Ascending aorta (tissue), 2 donors: ENCODE results near the gene PPARGC1A. TPM values are rescaled to one million over a fixed set of nuclear protein-coding genes. Genes with fewer than 3 reads are reported as not detected.

Experiments used
- DNase-seq, 2 donors: peaks; one replicate each; pipeline ENCODE4 v3.0.0-alpha.2; 2019; ENCODE audit warnings: low spot score in 2 of 2
- H3K27ac ChIP-seq, 2 donors: fragments of 200-600 bp; sonication (generic); one replicate each; pipeline ENCODE4 v1.5.1; 2016 to 2017; ENCODE audit warnings: mild to moderate bottlenecking in 1 of 2
- H3K27me3 ChIP-seq: fragments of 200-600 bp; sonication (generic); one replicate; pipeline ENCODE4 v1.5.1; 2017
- H3K36me3 ChIP-seq, 2 donors: fragments of 200-600 bp; sonication (generic); one replicate each; pipeline ENCODE4 v1.5.1; 2016
- H3K4me1 ChIP-seq, 2 donors: fragments of 200-600 bp; sonication (generic); one replicate each; pipeline ENCODE4 v1.5.1; 2016 to 2017; ENCODE audit warnings: mild to moderate bottlenecking in 1 of 2
- H3K4me3 ChIP-seq, 2 donors: fragments of 200-600 bp; sonication (generic); one replicate each; pipeline ENCODE4 v1.5.1; 2016 to 2017; ENCODE audit warnings: mild to moderate bottlenecking in 1 of 2
- H3K9me3 ChIP-seq, 2 donors: fragments of 200-600 bp; sonication (generic); one replicate each; pipeline ENCODE4 v1.5.1; 2016
- intact Hi-C: fragments of 100-400 bp; cut with DNase I; formaldehyde crosslinking; loops from one replicate; pipeline ENCODE4 v1.15.1; 2023
- total RNA-seq: library from RNA; depleted of rRNA; stranded (reverse); fragments of >200 nt; gene quantifications from one replicate; pipeline ENCODE4 v1.1.0, GENCODE V29; 2016
- TF ChIP-seq, protein P1 (sequence below), 3 experiments: fragments of 200-600 bp in 2 of 3; fragments of 450-650 bp in 1 of 3; sonication (generic) in 2 of 3; IDR thresholded peaks; one replicate each; pipeline ENCODE4 v1.5.1; 2016 to 2019; ENCODE audit warnings: antibody characterized with exemption in 3 of 3, mild to moderate bottlenecking in 1 of 3, moderate library complexity in 1 of 3

The PPARGC1A gene
- total RNA-seq, 1 donor from 2014 or later = 1.7 TPM

DNA sequence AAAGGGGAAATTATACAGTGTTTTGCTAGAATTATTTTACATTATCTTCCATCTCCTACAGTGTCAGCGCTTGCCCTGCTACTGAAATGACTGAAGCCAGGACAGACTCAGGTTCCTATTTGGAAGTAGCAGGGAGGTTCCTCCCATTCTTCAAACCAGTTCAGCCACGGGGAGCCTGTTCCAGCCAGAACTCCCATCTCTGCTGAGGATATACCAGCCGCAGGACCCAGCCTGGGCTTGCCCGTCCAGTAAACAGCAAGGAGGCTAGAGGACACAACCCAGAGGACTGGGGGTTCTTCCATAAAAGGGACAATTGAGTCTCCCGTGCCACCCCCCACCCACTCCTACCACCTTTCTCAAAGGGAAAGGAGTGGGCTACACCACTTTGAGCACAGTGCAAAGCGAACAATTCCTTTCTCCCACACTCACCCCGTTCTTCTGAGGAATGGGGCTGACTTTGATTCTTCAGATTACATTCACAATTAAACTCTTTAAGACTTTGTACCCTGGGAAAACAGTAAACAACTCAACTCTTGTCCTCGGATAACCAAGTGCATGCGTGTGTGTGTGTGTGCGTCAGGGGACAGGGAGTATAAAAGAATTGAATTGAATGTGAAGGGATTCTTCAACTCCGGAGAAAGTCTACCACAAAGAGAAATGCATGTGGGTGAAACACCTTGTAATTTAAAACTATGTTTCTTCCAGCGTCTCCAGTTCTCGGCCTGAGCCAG is 31.0 kb upstream of the PPARGC1A start:
- H3K4me1 ChIP-seq = no peaks in the 10 kb centered on the region
- H3K27me3 ChIP-seq = no peaks in the 10 kb centered on the region
- no peak overlapping the region for H3K27ac ChIP-seq
- no peaks in the 10 kb centered on the region for H3K9me3 ChIP-seq
- intact Hi-C loops = no loop called here
- DNase-seq = no peak
- no peak overlapping the region for H3K4me3 ChIP-seq
- TF ChIP-seq, protein P1, sequence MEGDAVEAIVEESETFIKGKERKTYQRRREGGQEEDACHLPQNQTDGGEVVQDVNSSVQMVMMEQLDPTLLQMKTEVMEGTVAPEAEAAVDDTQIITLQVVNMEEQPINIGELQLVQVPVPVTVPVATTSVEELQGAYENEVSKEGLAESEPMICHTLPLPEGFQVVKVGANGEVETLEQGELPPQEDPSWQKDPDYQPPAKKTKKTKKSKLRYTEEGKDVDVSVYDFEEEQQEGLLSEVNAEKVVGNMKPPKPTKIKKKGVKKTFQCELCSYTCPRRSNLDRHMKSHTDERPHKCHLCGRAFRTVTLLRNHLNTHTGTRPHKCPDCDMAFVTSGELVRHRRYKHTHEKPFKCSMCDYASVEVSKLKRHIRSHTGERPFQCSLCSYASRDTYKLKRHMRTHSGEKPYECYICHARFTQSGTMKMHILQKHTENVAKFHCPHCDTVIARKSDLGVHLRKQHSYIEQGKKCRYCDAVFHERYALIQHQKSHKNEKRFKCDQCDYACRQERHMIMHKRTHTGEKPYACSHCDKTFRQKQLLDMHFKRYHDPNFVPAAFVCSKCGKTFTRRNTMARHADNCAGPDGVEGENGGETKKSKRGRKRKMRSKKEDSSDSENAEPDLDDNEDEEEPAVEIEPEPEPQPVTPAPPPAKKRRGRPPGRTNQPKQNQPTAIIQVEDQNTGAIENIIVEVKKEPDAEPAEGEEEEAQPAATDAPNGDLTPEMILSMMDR (IDR thresholded peaks at IDR 0.05) = no peak
- H3K36me3 ChIP-seq = no peaks in the 10 kb centered on the region

DNA sequence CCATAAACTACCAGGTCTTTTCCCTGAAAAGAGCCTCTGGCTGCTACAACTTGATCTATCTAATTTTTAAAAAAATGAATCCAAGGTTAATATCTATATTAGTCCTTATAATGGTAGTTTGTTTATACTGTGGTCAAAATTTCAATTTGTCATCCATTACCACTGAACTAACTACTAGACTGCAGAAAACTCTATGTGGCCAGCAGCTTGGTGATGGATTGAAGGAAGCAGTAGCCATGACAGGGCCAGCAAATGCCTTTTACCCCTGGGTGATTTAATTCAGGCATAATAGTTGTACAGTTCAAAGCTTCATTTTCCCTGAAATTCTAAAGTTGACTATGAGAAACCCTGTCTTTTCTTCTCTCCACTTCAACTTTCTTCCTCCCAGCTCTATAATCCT is 30.4 kb upstream of the PPARGC1A start:
- TF ChIP-seq, protein P1 (IDR thresholded peaks at IDR 0.05) = no peak
- intact Hi-C loops = no loop called here

DNA sequence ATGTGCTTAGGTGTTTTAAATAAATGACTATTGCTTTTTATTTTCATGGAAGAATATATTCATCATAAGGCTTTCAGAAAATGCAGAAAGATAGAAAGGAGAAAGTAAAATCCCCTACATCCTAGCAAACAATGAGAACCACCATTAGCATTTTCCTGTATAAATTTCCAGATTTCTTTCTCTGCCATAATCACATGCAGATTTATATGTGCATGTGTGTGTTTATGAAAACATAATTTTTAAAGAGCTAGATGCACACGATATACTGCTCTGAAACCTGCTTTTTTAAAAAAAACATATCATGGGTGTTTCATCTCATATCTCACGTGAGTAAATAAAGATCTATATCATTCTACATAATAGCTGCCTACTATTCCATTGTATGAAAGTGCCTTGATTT is 26.4 kb upstream of the PPARGC1A start:
- intact Hi-C loops = no loop called here
- TF ChIP-seq, protein P1 (IDR thresholded peaks at IDR 0.05) = no peak
- no peak for DNase-seq

More for the DNA sequence above, 30.4 kb upstream of the PPARGC1A start:
- Histone ChIP-seq H3K4me3 (no peak overlapping the region), H3K27me3 (no peaks in the 10 kb centered on the region), H3K27ac (no peak overlapping the region), H3K9me3 (no peaks in the 10 kb centered on the region), H3K36me3 (no peaks in the 10 kb centered on the region), H3K4me1 (no peaks in the 10 kb centered on the region)
- no peak for DNase-seq

DNA sequence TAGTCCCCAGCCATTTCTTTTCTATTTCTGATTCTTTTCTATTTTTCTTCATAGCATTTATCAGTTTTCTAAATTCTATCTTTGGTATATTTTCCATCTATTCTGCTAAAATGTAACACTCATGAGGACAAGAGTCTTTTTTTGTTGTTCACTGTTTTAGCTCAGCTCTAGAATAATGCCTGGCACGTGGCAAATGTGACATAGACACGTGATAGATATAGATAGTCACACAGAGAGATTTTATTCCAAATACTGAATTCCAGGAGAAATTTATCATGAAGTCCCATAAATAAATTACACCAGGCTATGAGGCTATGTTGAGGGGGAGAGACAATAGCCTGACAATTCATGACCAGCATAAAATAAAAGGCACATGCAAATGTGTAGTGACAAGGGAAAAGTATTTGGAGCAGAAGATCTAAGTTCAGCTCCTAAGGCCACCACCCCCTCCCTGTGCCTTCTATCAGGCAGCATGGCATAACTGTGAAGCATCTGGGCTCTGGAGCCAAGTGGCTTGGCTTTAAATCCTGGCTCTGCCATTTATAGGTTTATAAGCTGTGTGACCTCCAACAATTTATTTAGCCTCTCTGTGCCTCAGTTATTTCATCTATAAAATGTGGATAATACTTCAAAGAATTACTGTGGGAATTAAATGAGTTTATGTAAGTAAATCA is 25.7 kb upstream of the PPARGC1A start:
- Histone ChIP-seq H3K36me3 (no peaks in the 10 kb centered on the region), H3K27ac (no peak overlapping the region), H3K9me3 (no peaks in the 10 kb centered on the region), H3K4me1 (no peaks in the 10 kb centered on the region), H3K4me3 (no peak overlapping the region), H3K27me3 (no peaks in the 10 kb centered on the region)
- intact Hi-C loops = no loop called here
- DNase-seq = no peak
- TF ChIP-seq, protein P1 (IDR thresholded peaks at IDR 0.05) = no peak

More for the DNA sequence above, 26.4 kb upstream of the PPARGC1A start:
- Histone ChIP-seq H3K4me1 (no peaks in the 10 kb centered on the region), H3K4me3 (no peak overlapping the region), H3K36me3 (no peaks in the 10 kb centered on the region), H3K27me3 (no peaks in the 10 kb centered on the region), H3K9me3 (no peaks in the 10 kb centered on the region), H3K27ac (no peak overlapping the region)

DNA sequence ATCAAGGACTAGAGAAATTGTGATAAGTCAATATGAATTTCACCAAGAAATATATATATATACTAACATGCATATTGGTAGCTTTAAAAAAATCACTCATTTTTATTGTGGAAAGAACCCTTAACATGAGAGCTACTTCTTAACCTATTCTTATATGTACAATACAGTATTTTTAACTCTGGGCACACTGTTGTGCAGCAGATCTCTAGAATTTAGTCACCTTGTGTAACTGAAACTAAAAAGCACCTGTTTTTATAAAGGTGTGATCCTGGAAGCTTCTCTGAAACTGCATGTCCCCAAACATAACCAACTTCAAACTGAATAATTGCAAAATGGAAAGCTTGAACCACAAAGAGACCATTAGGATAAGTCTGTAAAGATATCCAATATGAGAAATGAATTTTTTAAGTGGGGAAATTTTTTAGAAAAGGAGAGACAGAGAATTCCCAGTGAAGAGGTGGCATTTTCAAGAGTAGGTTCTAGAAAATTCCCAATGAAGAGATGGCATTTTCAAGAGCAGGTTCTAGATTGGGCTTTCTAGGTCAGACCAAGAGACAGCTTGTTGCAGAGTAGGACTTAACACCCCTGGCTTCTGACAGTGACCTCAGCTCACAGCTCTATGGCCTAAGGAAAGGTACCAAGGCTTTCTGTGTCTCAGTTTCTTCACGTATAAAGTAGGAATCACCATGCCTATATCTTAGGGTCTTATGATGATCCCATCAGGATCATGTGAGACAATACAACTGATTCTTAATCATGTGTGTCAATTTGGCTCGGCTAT is 22.0 kb upstream of the PPARGC1A start:
- DNase-seq = no peak

More for the DNA sequence above, 22.0 kb upstream of the PPARGC1A start:
- H3K27ac ChIP-seq = no peak overlapping the region
- H3K36me3 ChIP-seq = no peaks in the 10 kb centered on the region
- H3K27me3 ChIP-seq = no peaks in the 10 kb centered on the region
- no peak overlapping the region for H3K4me3 ChIP-seq
- no peaks in the 10 kb centered on the region for H3K9me3 ChIP-seq
- H3K4me1 ChIP-seq = no peaks in the 10 kb centered on the region
- intact Hi-C loops = no loop called here
- TF ChIP-seq, protein P1 (IDR thresholded peaks at IDR 0.05) = no peak
